B cell (primary cell): ENCODE measurements around the gene QPCT. TPM values are rescaled to one million over a fixed set of nuclear protein-coding genes. Genes with fewer than 3 reads are reported as not detected.

Experiments
- ATAC-seq: fragments of 200-7000 bp; cut with Tn5 transposase; one replicate; pipeline ENCODE4 v1.10.0; 2021; ENCODE audit warnings: low read depth, mild to moderate bottlenecking, moderate number of reproducible peaks, moderate library complexity
- CTCF ChIA-PET: fragments of 350-600 bp; sonication (Branson Sonifier 250); formaldehyde crosslinking; loops from one replicate; lab custom pipeline; 2021; ENCODE audit warnings: antibody characterized with exemption, inconsistent platforms; lab: Charles Lee
- POLR2A ChIA-PET: fragments of 350-600 bp; sonication (Branson Sonifier 250); formaldehyde crosslinking; loops from one replicate; lab custom pipeline; 2021; ENCODE audit warnings: antibody characterized with exemption; lab: Charles Lee
- DNase-seq: peaks from one replicate; pipeline ENCODE4 v3.0.0; 2013
- H2AFZ ChIP-seq: 2 replicates; pipeline ENCODE4 v1.6.1; 2012; ENCODE audit warnings: mild to moderate bottlenecking, low read depth, low read length; ENCODE audit not compliant: insufficient read depth, poor library complexity, severe bottlenecking
- H3K27ac ChIP-seq, 2 donors: 1 replicate in 1 of 2; 2 replicates in 1 of 2; pipeline ENCODE4 v1.5.1; 2012 to 2013; ENCODE audit warnings: low read length in 2 of 2, mild to moderate bottlenecking in 2 of 2, moderate library complexity in 1 of 2
- H3K27me3 ChIP-seq, 4 experiments: fragments of 200-600 bp in 1 of 4; sonication (generic) in 1 of 4; replicated peaks in 1 of 4; 1 replicate in 2 of 4; 2 replicates in 2 of 4; pipeline versions ENCODE4 v1.6.1 to v1.7.0; 2013 to 2016; ENCODE audit warnings: low read length in 3 of 4, mild to moderate bottlenecking in 2 of 4, mixed read lengths in 1 of 4, moderate library complexity in 1 of 4; ENCODE audit not compliant: insufficient read depth in 4 of 4, control insufficient read depth in 3 of 4; ENCODE audit errors: control extremely low read depth in 1 of 4
- H3K36me3 ChIP-seq, 2 experiments: replicated peaks in 1 of 2; 1 replicate in 1 of 2; 2 replicates in 1 of 2; pipeline versions ENCODE4 v1.6.1 to v1.7.1; 2013; ENCODE audit warnings: low read length in 1 of 2; ENCODE audit not compliant: insufficient read depth in 2 of 2, control insufficient read depth in 1 of 2; ENCODE audit errors: control extremely low read depth in 1 of 2, extremely low read depth in 1 of 2
- H3K4me1 ChIP-seq, 2 donors: fragments of 200-600 bp in 1 of 2; sonication (generic) in 1 of 2; 1 replicate in 1 of 2; 2 replicates in 1 of 2; pipeline versions ENCODE4 v1.5.1 to v1.6.1; 2013 to 2017; ENCODE audit warnings: low read length in 2 of 2; ENCODE audit not compliant: control insufficient read depth in 2 of 2, insufficient read depth in 2 of 2
- H3K4me2 ChIP-seq: replicated peaks from 2 replicates; pipeline ENCODE3; 2012; ENCODE audit warnings: mild to moderate bottlenecking, low read depth, low read length; ENCODE audit not compliant: poor library complexity, severe bottlenecking
- H3K4me3 ChIP-seq, 5 experiments: fragments of 200-600 bp in 1 of 5; sonication (generic) in 1 of 5; 1 replicate in 3 of 5; 2 replicates in 2 of 5; pipeline versions ENCODE4 v1.5.1 to v1.7.0; 2011 to 2016; ENCODE audit warnings: low read length in 4 of 5, mild to moderate bottlenecking in 4 of 5, low read depth in 2 of 5, control low read depth in 1 of 5, moderate library complexity in 1 of 5; ENCODE audit not compliant: insufficient read depth in 1 of 5; ENCODE audit errors: control extremely low read depth in 1 of 5, extremely low read depth in 1 of 5
- H3K79me2 ChIP-seq: fragments of 200-600 bp; sonication (generic); one replicate; pipeline ENCODE4 v1.6.0; 2016; ENCODE audit warnings: low read length; ENCODE audit not compliant: control insufficient read depth, insufficient read depth
- H3K9ac ChIP-seq: fragments of 200-600 bp; sonication (generic); 2 replicates; pipeline ENCODE4 v1.6.1; 2017; ENCODE audit warnings: mild to moderate bottlenecking, low read length, moderate library complexity
- H3K9me3 ChIP-seq, 3 donors: one replicate each; pipeline versions ENCODE4 v1.6.1 to v1.7.1; 2013; ENCODE audit warnings: low read length in 2 of 3; ENCODE audit not compliant: control insufficient read depth in 2 of 3, insufficient read depth in 1 of 3; ENCODE audit errors: control extremely low read depth in 1 of 3
- H4K20me1 ChIP-seq: 2 replicates; pipeline ENCODE4 v1.6.0; 2012; ENCODE audit warnings: mild to moderate bottlenecking, low read length; ENCODE audit not compliant: insufficient read depth, control insufficient read depth, poor library complexity, severe bottlenecking
- H3K27ac Mint-ChIP-seq: one replicate; pipeline ENCODE4 v1.8.0; 2021; ENCODE audit warnings: mixed read lengths
- H3K27me3 Mint-ChIP-seq: one replicate; pipeline ENCODE4 v1.8.0; 2021; ENCODE audit warnings: mixed read lengths
- H3K4me1 Mint-ChIP-seq: one replicate; pipeline ENCODE4 v1.8.0; 2021; ENCODE audit warnings: mixed read lengths
- H3K4me3 Mint-ChIP-seq: one replicate; pipeline ENCODE4 v1.8.0; 2021; ENCODE audit warnings: mixed read lengths
- H3K9me3 Mint-ChIP-seq: one replicate; pipeline ENCODE4 v1.8.0; 2022; ENCODE audit warnings: mixed read lengths; ENCODE audit not compliant: insufficient read depth
- EZH2 ChIP-seq: IDR thresholded peaks from 2 replicates; pipeline ENCODE4 v1.6.1; 2012; ENCODE audit warnings: borderline replicate concordance, low read depth, mild to moderate bottlenecking, moderate library complexity, low read length; ENCODE audit not compliant: insufficient read depth, poor library complexity, severe bottlenecking
- WGBS: methylation state at CpG from one replicate; pipeline ENCODE4 v1.1.5; 2013; ENCODE audit warnings: missing lambda C conversion rate; ENCODE audit not compliant: insufficient coverage; 5-methylcytosine and 5-hydroxymethylcytosine counted together
- intact Hi-C: fragments of 100-400 bp; cut with micrococcal nuclease; formaldehyde crosslinking; loops from one replicate; pipeline ENCODE4 v1.10.0; 2022
- polyA plus RNA-seq: library from polyadenylated mRNA; depleted of rRNA; stranded (reverse); fragments of >200 nt; gene quantifications from 2 replicates; pipeline ENCODE4 v1.2.3, GENCODE V29; 2012
- total RNA-seq, 2 donors: library from RNA; stranded (reverse); fragments of 120-200 nt in 1 of 2; gene quantifications; 1 replicate in 1 of 2; 2 replicates in 1 of 2; pipeline versions ENCODE4 v1.2.3 to v1.2.4, GENCODE V29; 2013 to 2022
- TF ChIP-seq, protein P1 (sequence below): fragments of 200-600 bp; IDR thresholded peaks from one replicate; pipeline ENCODE4 v1.8.0; 2022; ENCODE audit warnings: antibody characterized with exemption, mild to moderate bottlenecking

Gene QPCT
- total and polyA plus RNA-seq, 2 donors (not counting 1 experiment from before 2014, with no cell fraction given): 0.48 to 2.1 TPM

DNA sequence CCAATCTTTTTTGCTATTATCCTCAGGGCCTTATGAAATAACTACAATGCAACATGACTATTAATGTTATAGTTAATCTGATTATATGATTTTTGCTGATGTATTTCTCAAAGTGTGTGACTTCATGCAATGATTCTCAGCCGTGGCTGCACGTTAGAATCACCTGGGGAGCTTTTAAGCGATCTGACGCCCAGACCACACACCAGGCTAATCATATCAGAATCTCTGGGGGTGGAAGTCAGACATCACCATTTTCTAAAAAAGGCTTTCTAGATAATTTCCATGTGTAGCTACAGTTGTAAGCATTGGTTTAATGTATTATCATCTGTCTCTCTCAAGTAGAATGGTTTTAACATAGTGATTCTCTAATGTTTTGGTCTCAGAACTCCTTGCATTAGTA, 5.5 kb upstream of the QPCT start:
- Histone ChIP-seq H3K27ac (no peak overlapping the region), H3K79me2 (no peaks in the 10 kb centered on the region), H4K20me1 (no peaks in the 10 kb centered on the region), H3K9ac (no peak overlapping the region), H3K4me3 (no peak overlapping the region), H3K36me3 (no peaks in the 10 kb centered on the region), H3K4me2 (no peak overlapping the region), H2AFZ (no peak overlapping the region), H3K9me3 (no peaks in the 10 kb centered on the region), H3K27me3 (no peaks in the 10 kb centered on the region), H3K4me1 (peaks cover 0 to 2% of the 10 kb centered on the region in 2 donors)
- Mint-ChIP-seq H3K4me1 (peaks cover 5% of the 10 kb centered on the region), H3K4me3 (no peak overlapping the region), H3K27ac (no peak overlapping the region), H3K9me3 (no peaks in the 10 kb centered on the region), H3K27me3 (no peaks in the 10 kb centered on the region)
- POLR2A ChIA-PET: no interaction called here
- DNase-seq (no peak), ATAC-seq (no peak)
- TF ChIP-seq, protein P1, sequence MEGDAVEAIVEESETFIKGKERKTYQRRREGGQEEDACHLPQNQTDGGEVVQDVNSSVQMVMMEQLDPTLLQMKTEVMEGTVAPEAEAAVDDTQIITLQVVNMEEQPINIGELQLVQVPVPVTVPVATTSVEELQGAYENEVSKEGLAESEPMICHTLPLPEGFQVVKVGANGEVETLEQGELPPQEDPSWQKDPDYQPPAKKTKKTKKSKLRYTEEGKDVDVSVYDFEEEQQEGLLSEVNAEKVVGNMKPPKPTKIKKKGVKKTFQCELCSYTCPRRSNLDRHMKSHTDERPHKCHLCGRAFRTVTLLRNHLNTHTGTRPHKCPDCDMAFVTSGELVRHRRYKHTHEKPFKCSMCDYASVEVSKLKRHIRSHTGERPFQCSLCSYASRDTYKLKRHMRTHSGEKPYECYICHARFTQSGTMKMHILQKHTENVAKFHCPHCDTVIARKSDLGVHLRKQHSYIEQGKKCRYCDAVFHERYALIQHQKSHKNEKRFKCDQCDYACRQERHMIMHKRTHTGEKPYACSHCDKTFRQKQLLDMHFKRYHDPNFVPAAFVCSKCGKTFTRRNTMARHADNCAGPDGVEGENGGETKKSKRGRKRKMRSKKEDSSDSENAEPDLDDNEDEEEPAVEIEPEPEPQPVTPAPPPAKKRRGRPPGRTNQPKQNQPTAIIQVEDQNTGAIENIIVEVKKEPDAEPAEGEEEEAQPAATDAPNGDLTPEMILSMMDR: no peak
- no peak for TF ChIP-seq EZH2
- intact Hi-C loops: no loop called here
- 80% methylated on average over 1 of the region's 4 CpGs for WGBS
- CTCF ChIA-PET: interaction anchor here (1.7 kb wide), 1 partner anchor 57 kb away, joined by 5 read pairs; no protein-coding TSS in a partner anchor

DNA sequence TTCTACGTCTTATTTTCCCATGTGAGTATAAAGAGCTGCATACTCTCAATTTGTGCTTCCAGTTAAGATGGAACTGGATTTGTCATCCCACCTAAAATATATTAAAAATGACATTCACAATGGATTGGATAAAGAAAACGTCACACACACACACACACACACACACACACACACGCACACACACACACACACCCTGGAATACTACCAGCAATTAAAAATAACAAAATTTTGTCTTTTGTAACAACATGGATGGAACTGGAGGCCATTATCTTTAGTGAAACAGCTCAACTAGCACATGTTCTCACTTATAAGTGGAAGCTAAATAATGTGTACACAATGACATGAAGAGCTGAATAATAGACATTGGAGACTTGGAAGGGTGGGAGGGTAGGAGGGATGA, 3.8 kb upstream of the QPCT start:
- Histone ChIP-seq H3K27ac (no peak overlapping the region), H4K20me1 (no peaks in the 10 kb centered on the region), H3K9me3 (no peaks in the 10 kb centered on the region), H3K36me3 (no peaks in the 10 kb centered on the region), H3K4me3 (no peak overlapping the region), H3K4me1 (peaks cover 6 to 14% of the 10 kb centered on the region in 2 donors), H3K4me2 (no peak overlapping the region), H2AFZ (no peak overlapping the region), H3K27me3 (no peaks in the 10 kb centered on the region), H3K9ac (no peak overlapping the region), H3K79me2 (no peaks in the 10 kb centered on the region)
- CTCF ChIA-PET: interaction anchor here (1.3 to 1.4 kb wide), 2 partner anchors 10 to 16 kb away, joined by 3 to 4 read pairs; partner anchors contain the start of gene PRKD3
- Mint-ChIP-seq H3K9me3 (no peaks in the 10 kb centered on the region), H3K4me1 (peaks cover 14% of the 10 kb centered on the region), H3K27me3 (no peaks in the 10 kb centered on the region), H3K4me3 (no peak overlapping the region), H3K27ac (no peak overlapping the region)
- intact Hi-C loops: loop anchor here (5.0 kb wide), 1 partner anchor 37 kb away; no protein-coding TSS in a partner anchor
- POLR2A ChIA-PET: no interaction called here
- TF ChIP-seq EZH2: no peak
- TF ChIP-seq, protein P1: no peak
- ATAC-seq (no peak), DNase-seq (no peak)
- WGBS: no CpG with 5 or more reads among the region's 3 CpGs
